Osteoblast (primary cell): ENCODE data around the gene PEX11B. TPM values are rescaled to one million over a fixed set of nuclear protein-coding genes. Genes with fewer than 3 reads are reported as not detected.
"Not testable (repeated sequence)": the region's sequence is repeated elsewhere in the genome, so short reads cannot be mapped to it uniquely, and the experiment has no call there.

Source experiments
- DNase-seq: peaks from one replicate; pipeline ENCODE4 v3.0.0; 2011; ENCODE audit warnings: low spot score, mixed read lengths; ENCODE audit not compliant: insufficient read length; ENCODE audit errors: missing footprints
- H2AFZ ChIP-seq: 2 replicates; pipeline ENCODE4 v1.6.0; 2011; ENCODE audit warnings: mild to moderate bottlenecking, low read length
- H3K27ac ChIP-seq: 2 replicates; pipeline ENCODE4 v1.5.1; 2011; ENCODE audit warnings: mild to moderate bottlenecking, low read depth, low read length, moderate library complexity
- H3K27me3 ChIP-seq: 2 replicates; pipeline ENCODE4 v1.6.0; 2012; ENCODE audit warnings: mild to moderate bottlenecking, control low read depth, inconsistent platforms, low read length, moderate library complexity; ENCODE audit not compliant: insufficient read depth
- H3K36me3 ChIP-seq: 2 replicates; pipeline ENCODE4 v1.5.1; 2011; ENCODE audit warnings: mild to moderate bottlenecking, low read length, control low read depth, moderate library complexity; ENCODE audit not compliant: insufficient read depth
- H3K4me1 ChIP-seq: 2 replicates; pipeline ENCODE4 v1.5.1; 2011; ENCODE audit warnings: mild to moderate bottlenecking, low read length, control low read depth, moderate library complexity; ENCODE audit not compliant: insufficient read depth
- H3K4me2 ChIP-seq: 2 replicates; pipeline ENCODE4 v1.6.0; 2011; ENCODE audit warnings: mild to moderate bottlenecking, low read length; ENCODE audit not compliant: insufficient read depth
- H3K4me3 ChIP-seq: fragments of 200-600 bp; sonication (generic); 3 replicates; pipeline ENCODE4 v1.5.1; 2012; ENCODE audit warnings: mild to moderate bottlenecking, low read length, inconsistent platforms; ENCODE audit not compliant: insufficient read depth
- H3K79me2 ChIP-seq: 2 replicates; pipeline ENCODE4 v1.6.0; 2012; ENCODE audit warnings: mild to moderate bottlenecking, low read length, control low read depth, inconsistent platforms; ENCODE audit not compliant: insufficient read depth
- H3K9me3 ChIP-seq: 2 replicates; pipeline ENCODE4 v1.5.1; 2011; ENCODE audit warnings: low read depth, low read length, control low read depth
- H4K20me1 ChIP-seq: 2 replicates; pipeline ENCODE4 v1.6.0; 2012; ENCODE audit warnings: mild to moderate bottlenecking, low read length, control low read depth; ENCODE audit not compliant: insufficient read depth
- total RNA-seq: library from RNA; depleted of rRNA; stranded (reverse); fragments of >200 nt; gene quantifications from 2 replicates; pipeline ENCODE4 v1.2.3, GENCODE V29; 2012
- TF ChIP-seq, protein P1 (sequence below): IDR thresholded peaks from 2 replicates; pipeline ENCODE4 v1.5.1; 2011; ENCODE audit warnings: mild to moderate bottlenecking, low read depth, low read length, moderate library complexity; ENCODE audit errors: extremely low read depth

PEX11B gene
- total RNA-seq, 1 donor, result 20.3 TPM

DNA sequence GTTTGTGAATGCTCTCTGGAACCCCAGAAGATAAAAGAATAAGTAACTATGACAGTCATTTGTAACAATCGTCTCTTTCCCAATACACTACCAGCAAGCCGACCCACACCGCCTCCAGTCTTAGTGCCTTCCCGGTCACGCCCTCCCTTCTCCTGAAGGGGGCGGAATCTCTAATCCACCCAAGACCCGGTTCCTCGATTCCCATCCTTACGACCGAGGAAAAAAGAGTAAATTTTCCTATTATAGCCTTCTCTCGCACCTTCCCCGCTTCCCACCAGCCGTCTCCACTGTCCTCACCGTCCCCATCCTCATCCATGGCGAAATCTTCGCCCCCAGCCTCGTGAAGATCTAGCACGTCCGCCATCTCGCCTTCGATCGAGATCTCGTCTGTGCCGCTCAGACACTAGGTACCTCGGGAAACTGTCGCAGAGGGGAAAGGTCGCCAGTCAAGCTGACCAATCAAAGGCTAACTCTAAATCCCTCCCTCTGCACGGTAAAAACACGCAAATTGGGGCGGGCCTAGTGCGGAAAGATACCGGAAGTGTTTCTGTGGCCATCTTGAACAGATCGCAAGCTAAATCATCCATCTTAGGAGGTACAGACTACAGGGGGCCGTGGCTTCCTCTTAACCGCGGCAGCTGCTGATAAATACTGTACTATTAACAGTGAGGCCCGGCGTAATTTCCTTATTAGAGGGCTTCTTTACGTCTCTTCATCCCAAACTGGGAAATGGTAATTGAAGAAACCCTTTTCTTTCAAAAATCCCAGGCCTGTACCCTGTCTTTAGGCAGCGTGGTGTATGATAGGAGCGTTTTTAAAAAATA, 8.8 kb upstream of the PEX11B start, which contains the start of gene RBM8A:
Gene RBM8A, minus strand, starts transcription at position 422 of the 824 bp plus-strand sequence. Its CDS starts 58 bp downstream, at position 364.
- peak within 1 kb of the TSS; percentile 92 for H3K4me2 ChIP-seq
- peaks cover 20% of the 10 kb centered on the region for H3K36me3 ChIP-seq
- H3K79me2 ChIP-seq, result peaks cover 17% of the 10 kb centered on the region
- peak within 1 kb of the TSS; percentile 91 for H2AFZ ChIP-seq
- no peaks in the 10 kb centered on the region for H4K20me1 ChIP-seq
- peak within 1 kb of the TSS; percentile 83 for H3K4me3 ChIP-seq
- peak within 1 kb of the TSS; percentile 99 for H3K27ac ChIP-seq
- H3K4me1 ChIP-seq, result peaks cover 8% of the 10 kb centered on the region
- H3K27me3 ChIP-seq, result no peaks in the 10 kb centered on the region
- H3K9me3 ChIP-seq, result no peaks in the 10 kb centered on the region
- DNase-seq, result peak; percentile 95
- TF ChIP-seq, protein P1, sequence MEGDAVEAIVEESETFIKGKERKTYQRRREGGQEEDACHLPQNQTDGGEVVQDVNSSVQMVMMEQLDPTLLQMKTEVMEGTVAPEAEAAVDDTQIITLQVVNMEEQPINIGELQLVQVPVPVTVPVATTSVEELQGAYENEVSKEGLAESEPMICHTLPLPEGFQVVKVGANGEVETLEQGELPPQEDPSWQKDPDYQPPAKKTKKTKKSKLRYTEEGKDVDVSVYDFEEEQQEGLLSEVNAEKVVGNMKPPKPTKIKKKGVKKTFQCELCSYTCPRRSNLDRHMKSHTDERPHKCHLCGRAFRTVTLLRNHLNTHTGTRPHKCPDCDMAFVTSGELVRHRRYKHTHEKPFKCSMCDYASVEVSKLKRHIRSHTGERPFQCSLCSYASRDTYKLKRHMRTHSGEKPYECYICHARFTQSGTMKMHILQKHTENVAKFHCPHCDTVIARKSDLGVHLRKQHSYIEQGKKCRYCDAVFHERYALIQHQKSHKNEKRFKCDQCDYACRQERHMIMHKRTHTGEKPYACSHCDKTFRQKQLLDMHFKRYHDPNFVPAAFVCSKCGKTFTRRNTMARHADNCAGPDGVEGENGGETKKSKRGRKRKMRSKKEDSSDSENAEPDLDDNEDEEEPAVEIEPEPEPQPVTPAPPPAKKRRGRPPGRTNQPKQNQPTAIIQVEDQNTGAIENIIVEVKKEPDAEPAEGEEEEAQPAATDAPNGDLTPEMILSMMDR, result peak; percentile 62

DNA sequence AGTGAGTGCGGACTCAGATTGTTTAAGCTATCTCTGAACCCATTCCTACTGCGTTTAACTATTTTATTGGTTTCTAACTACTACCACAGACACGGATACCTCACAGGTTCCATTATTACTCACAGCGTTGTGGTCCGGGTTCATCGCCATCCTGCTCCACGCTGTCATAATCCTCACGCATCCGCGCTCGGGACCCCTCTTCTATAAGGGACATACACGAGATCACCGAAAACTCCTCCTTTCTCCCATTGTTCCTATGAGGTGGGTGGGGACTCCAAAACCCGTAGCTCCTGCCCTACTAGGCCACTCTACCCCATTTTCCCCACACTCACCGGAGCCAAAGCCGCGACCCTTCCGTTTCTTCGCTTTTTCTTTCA, 8.2 kb upstream of the PEX11B start:
- no peaks in the 10 kb centered on the region for H3K9me3 ChIP-seq
- H2AFZ ChIP-seq, result peak overlapping the region; percentile 91
- TF ChIP-seq, protein P1, result no peak
- peak overlapping the region; percentile 92 for H3K4me2 ChIP-seq
- peaks cover 20% of the 10 kb centered on the region for H3K36me3 ChIP-seq
- H3K27ac ChIP-seq, result peak overlapping the region; percentile 99
- H3K79me2 ChIP-seq, result peaks cover 17% of the 10 kb centered on the region
- peak; percentile 34 for DNase-seq
- no peaks in the 10 kb centered on the region for H3K27me3 ChIP-seq
- no peaks in the 10 kb centered on the region for H4K20me1 ChIP-seq
- H3K4me3 ChIP-seq, result peak overlapping the region; percentile 83
- peaks cover 8% of the 10 kb centered on the region for H3K4me1 ChIP-seq

DNA sequence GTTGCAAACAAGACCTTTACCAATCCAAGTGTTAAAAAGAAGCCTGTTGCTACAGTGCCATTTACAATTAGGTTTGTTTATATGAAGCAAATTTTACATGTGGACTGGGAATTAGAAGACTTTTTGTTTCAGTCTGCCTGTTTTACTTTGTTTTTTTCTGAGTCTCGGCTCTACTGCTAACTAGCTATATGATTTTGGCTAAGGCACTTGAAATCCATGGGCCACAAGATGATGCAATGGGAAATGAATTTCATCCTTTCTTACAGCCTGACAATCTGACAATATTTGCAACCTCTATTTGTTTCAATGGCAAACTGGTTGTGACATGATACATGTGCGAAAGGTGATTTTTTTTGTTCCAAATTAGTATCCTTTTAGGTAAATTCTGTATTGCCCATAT, 3.7 kb upstream of the PEX11B start:
- Histone ChIP-seq H3K79me2 (peaks cover 26% of the 10 kb centered on the region), H2AFZ (no peak overlapping the region)

DNA sequence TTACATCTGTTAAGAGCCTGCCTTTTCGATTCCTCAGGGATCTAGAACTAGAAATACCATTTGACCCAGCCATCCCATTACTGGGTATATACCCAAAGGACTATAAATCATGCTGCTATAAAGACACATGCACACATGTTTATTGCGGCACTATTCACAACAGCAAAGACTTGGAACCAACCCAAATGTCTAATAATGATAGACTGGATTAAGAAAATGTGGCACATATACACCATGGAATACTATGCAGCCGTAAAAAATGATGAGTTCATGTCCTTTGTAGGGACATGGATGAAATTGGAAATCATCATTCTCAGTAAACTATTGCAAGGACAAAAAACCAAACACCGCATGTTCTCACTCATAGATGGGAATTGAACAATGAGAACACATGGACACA, 1.8 kb upstream of the PEX11B start:
- DNase-seq, H3K27ac ChIP-seq, H2AFZ ChIP-seq, H3K4me2 ChIP-seq, H3K9me3 ChIP-seq, H3K27me3 ChIP-seq, H3K4me3 ChIP-seq, H4K20me1 ChIP-seq: not testable (repeated sequence)
- Histone ChIP-seq H3K36me3 (peaks cover 19% of the 10 kb centered on the region), H3K4me1 (peaks cover 22% of the 10 kb centered on the region), H3K79me2 (peaks cover 22% of the 10 kb centered on the region)

More for the DNA sequence above, 3.7 kb upstream of the PEX11B start:
- Histone ChIP-seq H3K27me3 (no peaks in the 10 kb centered on the region), H3K9me3 (no peaks in the 10 kb centered on the region), H4K20me1 (no peaks in the 10 kb centered on the region), H3K36me3 (peaks cover 16% of the 10 kb centered on the region), H3K4me1 (peaks cover 26% of the 10 kb centered on the region), H3K27ac (no peak overlapping the region), H3K4me2 (no peak overlapping the region), H3K4me3 (no peak overlapping the region)
- TF ChIP-seq, protein P1, result no peak
- DNase-seq, result peak; percentile 13
